ENCODE measurements around the gene TNS3.

Gene TNS3

DNA sequence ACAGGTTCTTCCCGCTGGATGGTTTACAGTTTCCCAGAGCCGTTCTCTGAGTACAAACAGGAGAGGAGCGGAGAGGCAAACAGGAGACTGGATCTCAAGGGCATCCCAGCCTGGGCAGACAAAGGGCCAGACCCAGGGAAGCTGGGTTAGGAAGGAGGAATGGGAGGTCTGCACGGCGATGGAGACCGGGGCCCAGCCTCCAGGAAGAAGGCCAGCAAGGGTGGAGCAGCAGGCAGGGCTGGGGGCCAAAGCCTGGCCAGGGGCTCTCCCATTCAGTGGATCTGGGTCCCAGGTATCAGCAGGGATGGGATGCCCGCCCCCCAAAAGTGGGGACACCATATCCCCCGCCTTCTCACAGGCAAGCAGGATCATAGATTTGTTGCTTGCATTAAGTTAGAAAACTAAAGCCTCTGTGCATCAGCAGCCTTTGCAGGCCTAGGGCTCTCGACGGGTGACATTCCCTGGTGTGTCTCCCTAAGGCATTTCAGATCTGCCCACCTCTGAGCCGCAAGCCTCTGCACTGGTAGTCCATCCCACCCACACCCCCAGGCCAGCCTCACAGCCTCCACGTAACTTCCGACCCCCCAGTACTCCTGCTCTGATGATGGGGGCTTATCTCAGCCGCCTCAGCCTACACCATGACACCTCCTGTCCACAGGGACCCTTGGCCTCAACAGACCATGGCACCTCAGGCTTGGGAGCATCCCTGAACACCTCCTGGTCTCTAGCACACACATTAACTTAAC, 59.9 kb downstream of the TNS3 start:
- no peak for DNase-seq (ENCODE audit: low spot score)

DNA sequence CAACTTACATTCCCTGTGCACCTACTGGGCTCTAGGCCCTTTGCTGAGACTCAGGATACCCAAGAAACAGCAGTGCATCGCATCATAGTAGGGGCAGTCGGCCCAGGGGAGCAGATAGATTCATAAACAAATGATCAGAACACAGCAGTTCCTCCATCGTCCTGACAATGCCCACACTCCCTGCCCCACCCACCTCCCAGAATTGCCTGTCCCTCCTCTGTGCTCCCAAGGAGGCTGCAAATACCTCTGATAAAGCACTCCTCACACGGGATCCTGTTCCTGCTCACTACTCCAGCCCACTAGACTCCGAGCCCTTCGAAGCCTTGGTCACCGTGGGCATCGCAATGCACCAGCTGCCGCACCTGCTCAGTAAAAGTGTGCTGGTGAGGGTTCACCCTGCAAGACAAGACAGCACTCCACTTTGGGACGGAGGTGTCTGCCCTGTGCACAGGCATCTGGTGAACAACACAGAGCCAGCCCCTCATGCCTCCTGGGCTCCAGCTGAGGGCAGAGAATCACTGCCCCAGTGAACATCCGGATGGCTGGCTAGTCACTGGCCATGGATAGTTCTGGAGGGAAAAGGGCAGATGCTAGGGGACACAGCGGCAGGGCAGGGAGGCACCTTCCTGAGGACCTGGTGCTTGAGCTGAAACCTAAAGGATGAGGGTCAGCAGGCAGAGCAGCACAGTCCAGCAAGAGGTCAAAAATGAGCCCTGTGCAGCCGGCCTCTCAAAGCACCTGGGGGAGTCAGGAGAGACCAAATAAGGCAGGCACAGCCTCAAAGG, 60.7 kb downstream of the TNS3 start:
- DNase-seq (ENCODE audit: low spot score): no peak

DNA sequence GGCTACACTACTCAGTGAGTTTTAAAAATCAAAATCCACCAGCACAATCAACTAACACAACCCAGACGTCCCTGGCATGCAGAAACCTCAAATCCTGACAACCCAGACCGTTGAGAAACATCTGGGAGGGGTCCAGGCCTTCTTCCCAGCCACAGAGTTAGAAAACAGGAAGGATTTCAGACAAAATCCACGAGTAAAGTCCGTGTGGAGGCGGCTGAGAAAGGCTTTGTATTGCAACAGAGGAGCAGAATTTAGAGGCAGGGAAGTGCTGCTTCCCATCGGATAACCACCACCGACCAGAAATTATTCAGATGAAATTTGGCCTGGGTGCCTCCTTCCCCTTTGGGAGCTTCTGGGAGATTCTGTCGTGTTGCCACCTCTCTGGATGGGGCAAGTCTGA, 61.5 kb downstream of the TNS3 start:
- DNase-seq (ENCODE audit: low spot score): no peak

DNA sequence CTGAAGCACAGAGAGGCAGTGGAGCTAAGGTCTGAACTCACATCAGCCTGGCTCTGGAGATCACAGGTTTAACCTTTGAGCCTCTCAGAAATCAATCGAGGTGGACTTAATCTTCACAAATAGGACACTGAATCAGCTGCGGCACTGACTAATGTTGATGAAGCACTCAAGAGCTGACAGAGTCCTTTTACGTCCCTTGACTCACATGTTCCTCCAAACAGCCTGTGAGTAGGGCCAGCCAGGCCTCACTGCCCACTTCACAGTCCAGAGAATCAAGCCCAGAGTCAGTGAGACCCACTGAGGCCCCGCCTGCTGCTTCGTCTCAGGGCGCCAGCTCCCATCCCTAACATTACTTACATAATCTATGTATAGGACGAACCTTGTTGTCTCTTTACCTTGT, 63.1 kb downstream of the TNS3 start:
- DNase-seq (ENCODE audit: low spot score): no peak

- DNase-seq (ENCODE audit: low spot score): no peak
These were observed 64.0 kb downstream of the TNS3 start for GRCh38 chr7:47517821-47518480.

GRCh38 chr7:47516985-47517600, 64.8 kb downstream of the TNS3 start:
- DNase-seq (ENCODE audit: low spot score): no peak

DNA sequence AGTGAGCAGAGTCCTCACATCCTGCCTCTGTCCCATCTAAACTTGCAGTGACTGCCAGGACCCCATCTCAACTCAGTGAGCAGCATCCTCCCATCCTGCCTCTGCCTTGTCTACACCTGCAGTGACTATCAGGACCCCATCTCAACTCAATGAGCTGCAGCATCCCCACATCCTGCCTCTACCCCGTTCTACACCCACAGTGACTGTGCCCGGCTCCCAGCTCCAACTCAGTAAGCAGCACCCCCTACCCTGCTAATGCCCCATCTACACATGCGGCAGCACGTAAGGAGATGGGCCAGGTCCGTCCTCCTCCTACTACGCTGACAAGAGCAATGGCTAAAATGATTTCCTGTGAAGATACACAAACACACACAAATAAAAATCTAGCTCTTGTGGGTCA, 65.5 kb downstream of the TNS3 start:
- no peak for DNase-seq (ENCODE audit: low spot score)

GRCh38 chr7:47515305-47515834, 66.5 kb downstream of the TNS3 start:
- DNase-seq (ENCODE audit: low spot score): no peak

GRCh38 chr7:47514818-47515217, 67.1 kb downstream of the TNS3 start:
- no peak for DNase-seq (ENCODE audit: low spot score)

DNA sequence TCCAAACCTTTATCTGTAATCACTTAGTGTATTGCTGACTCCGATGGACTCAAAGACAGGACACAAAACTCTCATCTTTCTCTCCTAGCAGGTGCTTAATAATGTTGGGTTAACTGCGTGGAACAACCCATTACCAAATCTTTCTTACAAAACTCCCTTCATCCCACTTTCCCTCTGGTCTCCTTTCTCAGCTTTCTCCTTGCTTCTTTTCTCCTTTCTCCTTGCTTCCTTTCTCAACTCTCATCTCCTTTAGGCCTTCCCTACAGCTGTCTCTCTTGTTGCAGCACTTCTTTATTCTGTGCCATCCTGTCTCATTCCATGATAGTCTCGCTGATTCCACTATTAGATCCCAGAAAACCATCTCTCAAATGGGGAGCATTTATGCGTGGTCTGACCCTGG, 67.5 kb downstream of the TNS3 start:
- no peak for DNase-seq (ENCODE audit: low spot score)

GRCh38 chr7:47513741-47514241, 68.1 kb downstream of the TNS3 start:
- DNase-seq (ENCODE audit: low spot score): no peak

DNA sequence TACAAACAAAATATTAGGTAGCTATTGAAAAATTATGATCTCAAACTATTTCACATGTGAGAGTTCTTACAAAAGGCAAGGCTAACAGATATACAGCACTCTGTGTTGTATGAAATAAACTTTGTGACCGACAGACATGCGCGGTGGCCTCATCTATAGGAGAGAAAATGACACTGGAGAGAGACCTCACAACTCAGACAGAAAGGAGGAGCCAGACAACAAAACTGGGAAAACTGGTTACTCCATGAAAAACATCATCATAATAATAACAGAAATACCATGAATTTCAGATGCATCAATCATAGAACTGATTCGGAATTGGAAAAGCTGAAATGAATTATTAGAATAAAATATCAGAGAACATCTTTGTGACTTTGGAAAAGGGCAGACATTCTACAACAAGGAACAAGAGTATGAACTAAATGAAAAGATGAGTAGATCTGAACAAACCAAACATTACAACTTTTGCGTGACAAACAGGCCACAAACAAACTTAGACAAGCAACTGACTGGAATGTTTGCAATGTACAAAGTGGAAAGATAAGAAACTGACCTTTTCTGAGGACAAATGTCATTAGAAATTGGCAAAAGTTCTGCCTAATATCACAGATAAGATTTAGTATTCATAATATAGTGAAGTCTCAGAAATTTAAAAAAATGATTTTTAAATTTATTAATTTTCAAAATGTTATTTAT, 69.3 kb downstream of the TNS3 start:
- DNase-seq (ENCODE audit: low spot score): no peak

- DNase-seq (ENCODE audit: low spot score): no peak
These were observed 70.1 kb downstream of the TNS3 start for GRCh38 chr7:47511699-47512370.

- DNase-seq (ENCODE audit: low spot score): no peak
These were observed 71.1 kb downstream of the TNS3 start for GRCh38 chr7:47510786-47511185.

GRCh38 chr7:47510192-47510591, 71.7 kb downstream of the TNS3 start:
- DNase-seq (ENCODE audit: low spot score): no peak

GRCh38 chr7:47509571-47509970, 72.3 kb downstream of the TNS3 start:
- DNase-seq (ENCODE audit: low spot score): no peak

DNA sequence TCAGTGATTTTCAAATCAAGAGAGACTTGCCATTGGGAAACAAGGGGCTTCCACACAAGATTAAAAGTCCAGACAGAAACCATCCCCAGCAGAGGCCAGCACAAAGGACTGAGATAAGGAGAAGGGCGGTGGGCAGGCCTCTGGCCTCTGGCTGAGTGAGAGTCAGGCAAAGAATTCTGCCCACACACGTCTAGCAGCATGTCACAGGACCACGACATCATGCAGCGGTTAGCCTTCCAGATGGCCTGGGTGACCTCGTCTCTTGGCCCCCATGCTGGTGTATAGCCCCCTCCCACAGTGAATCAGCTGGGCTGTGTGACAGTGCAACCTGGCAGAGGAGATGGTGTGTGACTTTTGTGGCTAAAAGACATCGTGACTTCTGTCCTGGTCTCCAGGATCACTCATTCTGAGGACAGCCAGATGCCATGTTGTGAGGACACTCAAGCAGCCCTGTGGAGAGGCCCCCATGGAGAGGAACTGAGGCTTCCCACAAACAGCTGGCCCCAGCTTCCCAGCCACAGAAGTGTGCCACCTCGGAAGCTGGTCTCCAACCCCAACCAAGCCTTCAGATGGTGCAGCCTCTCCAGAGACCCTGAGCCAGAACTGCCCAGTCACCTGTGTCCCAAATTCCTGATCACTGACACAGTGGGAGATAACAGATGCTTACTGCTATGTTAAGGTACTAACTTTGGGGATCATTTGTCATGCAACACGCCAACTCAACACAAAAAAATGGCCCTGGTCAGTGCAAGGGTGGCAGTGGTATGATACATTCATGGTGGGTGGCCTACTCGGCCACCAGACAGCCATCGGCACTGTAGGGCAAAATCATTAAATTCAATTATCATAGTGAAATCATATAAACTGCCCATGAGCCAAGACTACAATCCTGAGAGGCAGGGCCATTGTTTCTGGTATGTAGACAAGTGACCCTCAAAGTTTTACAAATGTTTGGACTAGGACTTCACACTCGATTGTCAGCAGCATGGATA, 73.2 kb downstream of the TNS3 start:
- DNase-seq (ENCODE audit: low spot score): no peak

GRCh38 chr7:47507522-47507921, 74.4 kb downstream of the TNS3 start:
- DNase-seq (ENCODE audit: low spot score): no peak
